PC-3 (cell line): Measurements from ENCODE around the gene IFITM2. TPM values are rescaled to one million over a fixed set of nuclear protein-coding genes. Genes with fewer than 3 reads are reported as not detected.
"Not testable (repeated sequence)": the region's sequence is repeated elsewhere in the genome, so short reads cannot be mapped to it uniquely, and the experiment has no call there.

Experiments used
- ATAC-seq: fragments of 200-7000 bp; cut with Tn5 transposase; 2 replicates; pipeline ENCODE4 v1.9.1; 2020; ENCODE audit warnings: mild to moderate bottlenecking, moderate library complexity
- BruUV-seq: library from RNA; stranded (reverse); fragments of 400-500 nt; replicated peaks from 2 replicates; lab custom pipeline; 2021; lab: Mats Ljungman, UMichigan
- CTCF ChIA-PET: fragments of 300-600 bp; sonication (Branson Sonifier 250); formaldehyde crosslinking; loops from one replicate; lab custom pipeline; 2022; ENCODE audit warnings: antibody characterized with exemption; lab: Charles Lee
- POLR2A ChIA-PET: fragments of 300-600 bp; sonication (Branson Sonifier 250); formaldehyde crosslinking; loops from one replicate; lab custom pipeline; 2022; ENCODE audit warnings: antibody characterized with exemption; ENCODE audit not compliant: unreplicated experiment; lab: Charles Lee
- DNase-seq: peaks from one replicate; pipeline ENCODE4 v3.0.0-alpha.2; 2015
- H2AFZ ChIP-seq: fragments of 300-600 bp; sonication (generic); 2 replicates; pipeline ENCODE4 v1.6.0; 2016; ENCODE audit warnings: antibody characterized with exemption, low read length
- H3F3A ChIP-seq: fragments of 300-600 bp; sonication (generic); one replicate; pipeline ENCODE4 v1.6.0; 2017; ENCODE audit warnings: antibody characterized with exemption, low read length, control low read depth, mild to moderate bottlenecking; ENCODE audit not compliant: unreplicated experiment
- H3K27ac ChIP-seq: fragments of 300-600 bp; sonication (generic); 2 replicates; pipeline ENCODE4 v1.5.1; 2016; ENCODE audit warnings: mild to moderate bottlenecking, low read length
- H3K27me3 ChIP-seq: fragments of 300-600 bp; sonication (generic); 2 replicates; pipeline ENCODE4 v1.6.1; 2016; ENCODE audit warnings: low read length, mixed read lengths
- H3K36me3 ChIP-seq: fragments of 300-600 bp; sonication (generic); 2 replicates; pipeline ENCODE4 v1.6.1; 2016; ENCODE audit warnings: low read depth, mixed run types, low read length, mixed read lengths
- H3K4me1 ChIP-seq: fragments of 300-600 bp; sonication (generic); 2 replicates; pipeline ENCODE4 v1.5.1; 2016; ENCODE audit warnings: low read length; ENCODE audit not compliant: insufficient read depth
- H3K4me2 ChIP-seq: fragments of 300-600 bp; sonication (generic); 2 replicates; pipeline ENCODE4 v1.6.0; 2016; ENCODE audit warnings: low read length
- H3K4me3 ChIP-seq: fragments of 300-600 bp; sonication (generic); 2 replicates; pipeline ENCODE4 v1.5.1; 2016; ENCODE audit warnings: mild to moderate bottlenecking, low read length, mixed read lengths
- H3K79me2 ChIP-seq: fragments of 300-600 bp; sonication (generic); 2 replicates; pipeline ENCODE4 v1.6.1; 2017; ENCODE audit warnings: low read length, mixed read lengths
- H3K9ac ChIP-seq: fragments of 300-600 bp; sonication (generic); 2 replicates; pipeline ENCODE4 v1.6.0; 2016; ENCODE audit warnings: mild to moderate bottlenecking, low read length
- H3K9me2 ChIP-seq: fragments of 300-600 bp; sonication (generic); replicated peaks from 2 replicates; pipeline ENCODE4 v1.6.1; 2016; ENCODE audit warnings: mixed run types, low read length, mixed read lengths
- H3K9me3 ChIP-seq: fragments of 300-600 bp; sonication (generic); 2 replicates; pipeline ENCODE4 v1.6.1; 2016; ENCODE audit warnings: low read length, mixed read lengths
- H4K20me1 ChIP-seq: fragments of 300-600 bp; sonication (generic); 2 replicates; pipeline ENCODE4 v1.6.1; 2016; ENCODE audit warnings: low read length, mixed read lengths
- CTCF ChIP-seq: fragments of 300-600 bp; sonication (generic); conservative IDR thresholded peaks from 2 replicates; pipeline ENCODE4 v1.5.1; 2017; ENCODE audit warnings: antibody characterized with exemption, low read depth, mild to moderate bottlenecking, low read length
- EZH2 ChIP-seq: fragments of 300-600 bp; sonication (generic); IDR thresholded peaks from one replicate; pipeline ENCODE4 v1.6.1; 2017; ENCODE audit warnings: antibody characterized with exemption, mild to moderate bottlenecking, low read length; ENCODE audit not compliant: unreplicated experiment
- EZH2phosphoT487 ChIP-seq: fragments of 300-600 bp; sonication (generic); IDR thresholded peaks from 2 replicates; pipeline ENCODE4 v1.6.1; 2018; ENCODE audit warnings: mild to moderate bottlenecking, antibody characterized with exemption, low read length, borderline replicate concordance
- intact Hi-C: fragments of 100-400 bp; cut with micrococcal nuclease; formaldehyde crosslinking; loops from 2 replicates; pipeline ENCODE4 v1.9.0; 2023
- total RNA-seq: library from RNA; depleted of rRNA; stranded (reverse); fragments of >200 nt; gene quantifications from 2 replicates; pipeline ENCODE4 v1.2.3, GENCODE V29; 2014

IFITM2 gene
- total RNA-seq, 1 experiment from 2014 or later: 49.0 TPM

- Histone ChIP-seq H3K9ac (no peak within 1 kb of the TSS), H3K79me2 (peaks cover 10% of the 10 kb centered on the region), H3K4me1 (peaks cover 11% of the 10 kb centered on the region), H3K9me3 (no peaks in the 10 kb centered on the region), H3K4me2 (peak within 1 kb of the TSS; percentile 19; the same call in 1 of the 2 replicates), H3K27ac (no peak within 1 kb of the TSS), H3K9me2 (no peaks in the 10 kb centered on the region), H4K20me1 (no peaks in the 10 kb centered on the region), H3F3A (no peaks in the 10 kb centered on the region), H3K4me3 (no peak within 1 kb of the TSS), H2AFZ (no peak within 1 kb of the TSS), H3K36me3 (no peaks in the 10 kb centered on the region), H3K27me3 (no peaks in the 10 kb centered on the region)
- POLR2A ChIA-PET: no interaction called here
- DNase-seq (peak; percentile 19), ATAC-seq (peak; percentile 15; the same call in 1 of the 2 replicates)
- intact Hi-C loops: no loop called here
- TF ChIP-seq EZH2phosphoT487 (no peak), CTCF (no peak), EZH2 (no peak)
- CTCF ChIA-PET: no interaction called here
- BruUV-seq: TSS peak; percentile 90
Observed at GRCh38 chr11:313787-314553, 6.4 kb downstream of the IFITM2 start, which contains the start of gene IFITM1. Gene IFITM1 (plus strand): TSS chr11:314040. CDS start chr11:314171, 131 bp downstream.

GRCh38 chr11:314554-314875 is 6.9 kb downstream of the IFITM2 start:
- H4K20me1 ChIP-seq, BruUV-seq, POLR2A ChIA-PET, H3K4me1 ChIP-seq, H3K79me2 ChIP-seq, DNase-seq, H3K4me2 ChIP-seq, H3K27ac ChIP-seq, ATAC-seq, H3F3A ChIP-seq, H3K27me3 ChIP-seq, H3K9me3 ChIP-seq, H3K9ac ChIP-seq, CTCF ChIA-PET, H3K4me3 ChIP-seq, H3K9me2 ChIP-seq, H2AFZ ChIP-seq, H3K36me3 ChIP-seq, intact Hi-C loops: not testable (repeated sequence)

- Histone ChIP-seq H3K4me2 (no peak overlapping the region), H3K27me3 (no peaks in the 10 kb centered on the region), H3K4me1 (peaks cover under 1% of the 10 kb centered on the region), H4K20me1 (no peaks in the 10 kb centered on the region), H3K36me3 (no peaks in the 10 kb centered on the region), H2AFZ (no peak overlapping the region), H3K79me2 (peaks cover 5% of the 10 kb centered on the region), H3K9me3 (no peaks in the 10 kb centered on the region), H3K27ac (no peak overlapping the region), H3K4me3 (no peak overlapping the region), H3F3A (no peaks in the 10 kb centered on the region), H3K9me2 (no peaks in the 10 kb centered on the region), H3K9ac (no peak overlapping the region)
- no TSS peak for BruUV-seq
- intact Hi-C loops: no loop called here
- CTCF ChIA-PET: interaction anchor here (0.5 kb wide), 1 partner anchor 57 kb away, joined by 3 read pairs; no protein-coding TSS in a partner anchor
- ATAC-seq: no peak
- TF ChIP-seq EZH2: no peak
- TF ChIP-seq EZH2phosphoT487: no peak
- no peak for TF ChIP-seq CTCF
- DNase-seq: no peak
- POLR2A ChIA-PET: interaction anchor here (0.6 kb wide), 1 partner anchor 50 kb away, joined by 4 read pairs; no protein-coding TSS in a partner anchor
Observed at GRCh38 chr11:315051-315481, 7.5 kb downstream of the IFITM2 start.
